C4-2B (cell line): ENCODE results near the gene GFM1.

ENCODE experiments used
- ZFX ChIP-seq: fragments of 450-650 bp; IDR thresholded peaks from 2 replicates; pipeline ENCODE4 v1.6.1; 2017
- TF ChIP-seq, protein P1 (sequence below): fragments of 450-650 bp; conservative IDR thresholded peaks from 2 replicates; pipeline ENCODE4 v1.5.1; 2017; ENCODE audit warnings: mild to moderate bottlenecking

DNA sequence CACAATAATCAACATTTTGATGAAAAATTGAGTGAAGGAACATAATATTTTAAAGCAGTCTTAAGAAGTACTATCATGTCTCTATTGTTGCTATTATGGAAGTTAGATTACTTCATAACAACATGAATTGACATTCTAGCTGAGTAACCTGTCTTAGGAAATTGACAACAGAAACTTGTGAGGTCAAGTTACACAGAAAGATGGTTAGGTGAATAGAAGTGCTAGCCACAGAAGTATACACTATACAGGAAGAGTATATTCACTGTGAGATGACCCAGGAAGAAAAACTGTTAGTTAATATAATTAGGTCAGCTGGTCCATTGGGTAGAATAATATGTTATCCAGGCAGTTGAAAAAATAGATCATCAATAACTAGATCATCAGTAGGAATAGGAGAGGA, 42.1 kb upstream of the GFM1 start:
- TF ChIP-seq, protein P1, sequence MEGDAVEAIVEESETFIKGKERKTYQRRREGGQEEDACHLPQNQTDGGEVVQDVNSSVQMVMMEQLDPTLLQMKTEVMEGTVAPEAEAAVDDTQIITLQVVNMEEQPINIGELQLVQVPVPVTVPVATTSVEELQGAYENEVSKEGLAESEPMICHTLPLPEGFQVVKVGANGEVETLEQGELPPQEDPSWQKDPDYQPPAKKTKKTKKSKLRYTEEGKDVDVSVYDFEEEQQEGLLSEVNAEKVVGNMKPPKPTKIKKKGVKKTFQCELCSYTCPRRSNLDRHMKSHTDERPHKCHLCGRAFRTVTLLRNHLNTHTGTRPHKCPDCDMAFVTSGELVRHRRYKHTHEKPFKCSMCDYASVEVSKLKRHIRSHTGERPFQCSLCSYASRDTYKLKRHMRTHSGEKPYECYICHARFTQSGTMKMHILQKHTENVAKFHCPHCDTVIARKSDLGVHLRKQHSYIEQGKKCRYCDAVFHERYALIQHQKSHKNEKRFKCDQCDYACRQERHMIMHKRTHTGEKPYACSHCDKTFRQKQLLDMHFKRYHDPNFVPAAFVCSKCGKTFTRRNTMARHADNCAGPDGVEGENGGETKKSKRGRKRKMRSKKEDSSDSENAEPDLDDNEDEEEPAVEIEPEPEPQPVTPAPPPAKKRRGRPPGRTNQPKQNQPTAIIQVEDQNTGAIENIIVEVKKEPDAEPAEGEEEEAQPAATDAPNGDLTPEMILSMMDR: no peak
- TF ChIP-seq ZFX: no peak
